ENCODE measurements around the gene NUP214. TPM values are rescaled to one million over a fixed set of nuclear protein-coding genes. Genes with fewer than 3 reads are reported as not detected.
"Not testable (repeated sequence)": the region's sequence is repeated elsewhere in the genome, so short reads cannot be mapped to it uniquely, and the experiment has no call there.

Gene NUP214
- total RNA-seq, 4 donors from 2014 or later = 25.8 to 68.2 (median 36.9) TPM

- TF ChIP-seq CTCF (IDR thresholded peaks at IDR 0.05) = no peak
- TF ChIP-seq POLR2A (IDR thresholded peaks at IDR 0.05) = no peak
- TF ChIP-seq POLR2AphosphoS5 (IDR thresholded peaks at IDR 0.05) = no peak
- WGBS, 2 donors (ENCODE audit: low coverage in 1 of 2) = no CpG with 5 or more reads among the region's 8 CpGs
- H3K27me3 ChIP-seq = peaks cover 59% of the 10 kb centered on the region
- H3K9me3 ChIP-seq = no peaks in the 10 kb centered on the region
- peaks cover 0 to 38% (median 15%) of the 10 kb centered on the region in 3 donors for H3K4me1 ChIP-seq
- no peaks in the 10 kb centered on the region for H3K36me3 ChIP-seq
- peak overlapping the region in 2 of 4 donors; percentile 17 to 78 for H3K27ac ChIP-seq
- H3K4me3 ChIP-seq = peak overlapping the region in 1 of 2 donors; percentile 60
- no peak for ATAC-seq
Measured at GRCh38 chr9:131097948-131098278, 27.5 kb upstream of the NUP214 start.

- Histone ChIP-seq H3K4me1 (peaks cover 0 to 38% (median 15%) of the 10 kb centered on the region in 3 donors), H3K36me3 (no peaks in the 10 kb centered on the region), H3K9me3 (no peaks in the 10 kb centered on the region), H3K4me3 (peak overlapping the region in 1 of 2 donors; percentile 60), H3K27me3 (peaks cover 53% of the 10 kb centered on the region), H3K27ac (peak overlapping the region in 3 of 4 donors; percentile 17 to 78 (median 35))
- WGBS, 2 donors (ENCODE audit: low coverage in 1 of 2) = 84% methylated on average over 3 of the region's 13 CpGs; no CpG with 5 or more reads in 1 of the 2 donors
- TF ChIP-seq POLR2A (IDR thresholded peaks at IDR 0.05) = no peak
- TF ChIP-seq CTCF (IDR thresholded peaks at IDR 0.05) = no peak
- TF ChIP-seq EP300 (IDR thresholded peaks at IDR 0.05) = no peak
- no peak for TF ChIP-seq POLR2AphosphoS5 (IDR thresholded peaks at IDR 0.05)
- ATAC-seq = no peak
Measured at GRCh38 chr9:131098391-131099101, 26.8 kb upstream of the NUP214 start.

DNA sequence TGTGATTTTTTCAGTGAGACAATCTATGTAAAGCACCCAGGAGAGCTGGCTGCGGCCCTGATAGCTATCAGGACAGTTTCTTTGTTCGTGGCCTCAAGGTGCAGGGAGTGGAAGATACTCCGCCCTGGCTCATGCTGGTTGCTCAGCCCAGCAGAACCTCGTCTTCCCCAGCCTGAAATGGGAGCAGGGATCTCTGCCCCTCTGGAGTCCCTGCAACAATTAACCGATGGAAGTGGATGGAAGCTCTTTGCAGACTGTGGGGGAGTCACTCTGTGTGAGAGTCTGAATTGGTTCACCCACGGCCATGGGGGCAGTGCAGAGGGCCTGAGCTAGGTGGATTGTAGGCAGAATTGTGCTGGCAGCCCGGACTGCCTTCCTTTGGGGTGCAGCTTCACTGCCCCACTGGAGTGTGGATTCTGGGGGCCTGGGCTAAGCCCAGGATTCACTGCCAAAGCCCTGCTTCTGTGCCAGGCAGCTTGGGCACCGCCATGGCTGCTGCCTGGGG lies 26.2 kb upstream of the NUP214 start:
- Histone ChIP-seq H3K4me3 (no peak overlapping the region), H3K4me1 (peaks cover 0 to 38% (median 15%) of the 10 kb centered on the region in 3 donors), H3K9me3 (no peaks in the 10 kb centered on the region), H3K27ac (peak overlapping the region in 1 of 4 donors; percentile 78), H3K27me3 (peaks cover 47% of the 10 kb centered on the region), H3K36me3 (no peaks in the 10 kb centered on the region)
- 88 to 95% methylated on average over 4 of the region's 8 CpGs for WGBS, 2 donors (ENCODE audit: low coverage in 1 of 2)
- TF ChIP-seq CTCF (IDR thresholded peaks at IDR 0.05) = no peak
- no peak for TF ChIP-seq POLR2AphosphoS5 (IDR thresholded peaks at IDR 0.05)
- TF ChIP-seq POLR2A (IDR thresholded peaks at IDR 0.05) = no peak
- no peak for TF ChIP-seq EP300 (IDR thresholded peaks at IDR 0.05)
- no peak for ATAC-seq

GRCh38 chr9:131099845-131100244 lies 25.5 kb upstream of the NUP214 start:
- H3K36me3 ChIP-seq, H3K4me3 ChIP-seq, H3K27ac ChIP-seq, ATAC-seq, H3K9me3 ChIP-seq: not testable (repeated sequence)
- H3K27me3 ChIP-seq = peaks cover 40% of the 10 kb centered on the region
- 93% methylated on average over 2 of the region's 8 CpGs; no CpG with 5 or more reads in 1 of the 2 donors for WGBS, 2 donors (ENCODE audit: low coverage in 1 of 2)
- H3K4me1 ChIP-seq = peaks cover 0 to 38% (median 15%) of the 10 kb centered on the region in 3 donors

DNA sequence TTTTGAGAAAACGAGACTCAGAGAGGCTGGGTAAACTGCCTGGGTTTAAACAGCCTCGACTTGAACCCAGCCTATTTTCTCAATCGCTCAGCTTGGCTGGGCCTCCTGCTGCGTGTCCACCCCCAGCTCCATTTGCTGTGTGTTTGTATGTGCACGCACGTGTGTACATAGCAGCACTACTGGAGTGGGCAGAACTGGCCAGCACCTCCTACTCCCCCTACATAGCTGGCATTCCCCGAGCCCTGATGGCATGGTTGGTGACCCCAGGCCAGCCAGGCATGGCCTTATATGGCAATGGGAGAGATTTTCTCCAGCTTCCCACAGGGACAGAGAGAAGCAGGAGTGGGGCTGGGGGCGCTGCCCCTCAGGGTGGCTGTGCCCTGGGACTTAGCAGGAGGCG lies 24.9 kb upstream of the NUP214 start:
- H3K36me3 ChIP-seq = no peaks in the 10 kb centered on the region
- TF ChIP-seq POLR2A (IDR thresholded peaks at IDR 0.05) = peak in 1 of 2 donors; percentile 12
- no peak for TF ChIP-seq CTCF (IDR thresholded peaks at IDR 0.05)
- TF ChIP-seq POLR2AphosphoS5 (IDR thresholded peaks at IDR 0.05) = no peak
- no peak for TF ChIP-seq EP300 (IDR thresholded peaks at IDR 0.05)
- peaks cover 0 to 37% (median 15%) of the 10 kb centered on the region in 3 donors for H3K4me1 ChIP-seq
- 60 to 75% methylated on average over 1 to 5 of the region's 9 CpGs for WGBS, 2 donors (ENCODE audit: low coverage in 1 of 2)
- no peaks in the 10 kb centered on the region for H3K9me3 ChIP-seq
- H3K4me3 ChIP-seq = no peak overlapping the region
- no peak for ATAC-seq
- H3K27ac ChIP-seq = no peak overlapping the region
- peaks cover 34% of the 10 kb centered on the region for H3K27me3 ChIP-seq

Measured in gastroesophageal sphincter (tissue), 4 donors.